GM12891 (cell line): ENCODE measurements around the gene ZBTB38.

ENCODE experiments used
- POLR2A ChIP-seq: IDR thresholded peaks from 2 replicates; pipeline ENCODE4 v1.6.1; 2011; ENCODE audit warnings: low read depth, low read length, control low read depth
- POLR2AphosphoS5 ChIP-seq: IDR thresholded peaks from 2 replicates; pipeline ENCODE4 v1.6.1; 2011; ENCODE audit warnings: low read depth, low read length, control low read depth

DNA sequence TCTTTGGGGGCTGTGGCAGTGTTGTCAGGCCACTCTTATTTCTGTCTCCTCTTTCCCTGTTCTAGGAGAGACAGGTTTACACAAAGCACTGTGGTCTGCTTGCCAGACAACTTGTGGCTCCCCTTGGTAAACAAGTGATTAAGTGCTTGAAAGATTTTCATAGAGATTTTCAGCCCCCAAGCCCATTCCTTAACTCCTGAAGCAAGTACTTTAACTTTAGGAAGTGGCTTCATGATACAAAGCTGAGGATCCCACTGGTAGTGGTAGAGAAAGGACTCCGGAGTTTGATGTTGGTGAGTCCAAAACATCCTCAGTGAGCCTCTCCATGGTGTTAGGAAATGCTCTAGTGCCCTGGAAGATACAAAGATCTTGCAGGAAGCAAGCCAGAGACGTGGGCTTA, 12.0 kb downstream of the ZBTB38 start:
- TF ChIP-seq POLR2A (no peak), POLR2AphosphoS5 (no peak)
